Measurements from ENCODE around the gene KCNK18.
A peak's percentile ranks its signal among the peaks of the same experiment; 100 is the strongest.

The KCNK18 gene

GRCh38 chr10:117197189-117197588 is at the start of gene KCNK18:
KCNK18 (plus strand) TSS chr10:117197489; CDS start chr10:117197489, 0 bp downstream.
- no peak for DNase-seq (ENCODE audit: low spot score)

DNA sequence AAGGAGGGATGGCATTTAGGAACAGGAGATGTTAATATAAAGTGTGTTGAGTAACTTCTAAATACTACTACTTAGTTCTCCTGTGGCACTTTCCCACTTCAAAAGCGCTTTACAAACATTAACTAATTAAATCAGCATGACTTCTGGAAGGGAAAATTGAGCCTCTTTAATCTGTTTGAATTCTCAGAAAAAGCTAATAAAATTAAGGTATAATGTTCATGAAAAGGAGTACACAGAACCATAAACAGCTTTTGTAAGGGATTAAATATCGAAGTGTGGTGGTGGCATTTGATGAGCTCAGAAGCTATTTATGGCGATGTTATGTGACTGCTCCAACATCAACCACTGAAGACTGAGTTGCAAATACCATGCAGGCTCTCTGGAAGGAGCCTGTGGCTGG is 49.0 kb upstream of the KCNK18 start:
- no peak for DNase-seq (ENCODE audit: low spot score)

- DNase-seq (ENCODE audit: low spot score), result no peak
Observed at GRCh38 chr10:117152668-117153067, 44.6 kb upstream of the KCNK18 start.

- no peak for DNase-seq (ENCODE audit: low spot score)
Observed at GRCh38 chr10:117158297-117158696, 39.0 kb upstream of the KCNK18 start.

DNA sequence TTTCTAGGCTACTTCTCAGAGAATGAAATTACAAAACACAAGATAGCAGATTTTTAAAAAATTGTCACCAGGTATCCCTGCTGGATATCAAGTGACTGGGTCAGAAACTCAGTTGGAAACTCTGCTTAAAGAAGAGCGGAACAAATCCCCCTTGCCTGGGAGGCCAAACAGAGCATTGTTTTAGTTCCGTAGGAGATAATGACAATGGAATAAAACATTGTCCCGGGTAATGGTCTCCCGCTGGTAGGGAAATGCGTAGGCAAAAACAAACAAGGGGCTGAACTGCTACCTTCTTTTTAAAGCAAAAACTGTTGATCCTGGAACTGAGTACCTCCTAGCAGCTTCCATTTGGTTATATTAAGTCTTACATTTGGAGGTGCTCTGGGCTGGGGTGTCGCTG is 37.9 kb upstream of the KCNK18 start:
- DNase-seq (ENCODE audit: low spot score), result no peak

DNA sequence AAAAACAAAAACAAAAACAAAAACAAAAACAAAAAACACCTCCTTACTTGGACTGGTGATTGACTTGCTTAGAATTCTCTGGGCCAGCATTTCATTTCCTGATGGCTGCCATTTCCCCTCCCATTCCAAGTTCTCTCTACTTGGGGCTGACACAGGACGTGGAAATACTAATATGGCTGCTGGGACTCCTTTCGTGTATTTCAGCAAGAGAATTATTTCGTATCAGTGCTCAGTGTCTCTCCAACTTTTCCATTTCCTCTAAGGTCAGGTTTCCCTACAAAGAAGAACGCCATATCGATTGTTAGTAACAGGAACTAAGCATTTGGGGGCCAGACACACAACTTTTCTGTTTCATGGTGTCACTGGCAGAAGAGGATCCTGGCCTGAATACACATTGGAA is 36.7 kb upstream of the KCNK18 start:
- DNase-seq (ENCODE audit: low spot score), result no peak

DNA sequence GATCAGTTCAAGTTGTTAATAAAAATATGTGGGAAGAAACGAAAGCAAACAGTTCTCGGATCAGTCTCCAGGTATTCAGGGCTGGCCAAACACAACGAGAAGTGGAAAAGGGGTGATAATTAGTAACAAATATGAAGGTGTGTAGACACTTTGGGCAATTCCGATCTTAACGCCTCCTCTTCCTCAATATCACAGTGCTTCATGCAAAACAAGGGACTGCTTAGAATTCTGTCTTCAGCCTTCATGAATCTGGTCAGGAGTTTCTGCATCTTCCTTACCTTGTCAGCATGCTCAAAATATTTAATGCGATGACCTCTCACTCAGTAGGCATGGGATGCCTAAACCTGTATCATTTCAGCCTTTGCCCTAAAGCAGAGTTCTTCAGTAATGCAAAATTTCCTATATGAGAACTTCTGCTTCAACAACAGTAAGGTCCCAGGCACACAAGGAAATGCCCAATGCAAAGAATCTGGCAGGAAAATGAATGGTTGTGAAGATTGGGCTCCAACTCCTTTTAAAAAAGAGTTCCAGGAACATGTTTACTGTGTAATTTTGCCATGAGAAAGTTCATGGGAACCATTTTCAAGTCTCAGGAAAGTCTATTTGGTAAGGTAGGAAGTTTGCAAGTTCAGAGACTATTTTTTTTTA is 35.8 kb upstream of the KCNK18 start:
- no peak for DNase-seq (ENCODE audit: low spot score)

DNA sequence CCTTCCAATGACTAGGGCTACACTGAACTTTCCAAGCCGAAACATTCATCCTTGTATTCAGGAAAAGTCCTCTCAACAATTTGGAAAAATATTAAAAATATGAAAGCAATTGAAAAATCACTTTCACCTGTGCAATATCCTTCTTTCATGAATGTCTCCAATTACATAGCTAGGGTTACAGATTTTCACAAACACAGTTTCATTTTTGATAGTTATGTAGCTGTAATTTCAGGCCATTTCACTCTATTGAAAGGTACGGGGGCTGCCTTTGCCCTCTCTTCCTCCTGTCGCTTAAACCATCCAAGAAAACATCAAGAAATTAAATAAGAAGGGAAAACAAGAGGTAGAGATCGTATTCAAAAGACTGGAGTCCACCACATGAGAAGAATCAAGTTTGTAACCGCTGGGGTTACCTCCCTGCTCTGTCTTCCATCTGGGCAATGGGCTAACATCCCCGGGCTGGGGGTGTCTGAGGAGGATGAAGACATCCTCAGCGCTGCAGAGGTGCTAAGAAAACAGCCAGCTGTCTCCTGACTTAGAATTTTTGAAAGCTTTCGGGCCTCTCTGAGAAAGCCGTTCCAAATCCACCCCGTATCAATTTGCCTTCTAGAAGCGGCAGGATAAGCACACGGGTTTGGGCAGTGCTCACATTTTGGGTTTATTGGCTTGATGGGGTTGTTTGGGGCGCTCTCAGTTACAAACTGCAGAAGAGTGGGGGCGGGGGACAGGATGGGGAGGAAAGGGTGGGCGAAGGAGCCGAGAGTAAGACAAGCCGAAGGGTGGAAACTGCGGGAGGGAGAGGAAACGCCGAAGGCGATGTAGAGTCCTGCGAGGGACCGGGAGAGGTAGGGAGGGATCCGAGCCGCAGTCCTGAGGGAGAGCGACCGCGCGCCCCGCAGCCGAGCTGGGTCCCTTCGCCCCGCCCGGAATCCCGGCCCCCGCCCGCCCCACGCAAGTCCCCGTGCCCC is 34.9 kb upstream of the KCNK18 start:
- DNase-seq (ENCODE audit: low spot score), result no peak

- DNase-seq (ENCODE audit: low spot score), result no peak
Observed at GRCh38 chr10:117163061-117163953, 34.0 kb upstream of the KCNK18 start.

GRCh38 chr10:117163954-117164548 is 33.2 kb upstream of the KCNK18 start:
- DNase-seq (ENCODE audit: low spot score), result peak; percentile 9

DNA sequence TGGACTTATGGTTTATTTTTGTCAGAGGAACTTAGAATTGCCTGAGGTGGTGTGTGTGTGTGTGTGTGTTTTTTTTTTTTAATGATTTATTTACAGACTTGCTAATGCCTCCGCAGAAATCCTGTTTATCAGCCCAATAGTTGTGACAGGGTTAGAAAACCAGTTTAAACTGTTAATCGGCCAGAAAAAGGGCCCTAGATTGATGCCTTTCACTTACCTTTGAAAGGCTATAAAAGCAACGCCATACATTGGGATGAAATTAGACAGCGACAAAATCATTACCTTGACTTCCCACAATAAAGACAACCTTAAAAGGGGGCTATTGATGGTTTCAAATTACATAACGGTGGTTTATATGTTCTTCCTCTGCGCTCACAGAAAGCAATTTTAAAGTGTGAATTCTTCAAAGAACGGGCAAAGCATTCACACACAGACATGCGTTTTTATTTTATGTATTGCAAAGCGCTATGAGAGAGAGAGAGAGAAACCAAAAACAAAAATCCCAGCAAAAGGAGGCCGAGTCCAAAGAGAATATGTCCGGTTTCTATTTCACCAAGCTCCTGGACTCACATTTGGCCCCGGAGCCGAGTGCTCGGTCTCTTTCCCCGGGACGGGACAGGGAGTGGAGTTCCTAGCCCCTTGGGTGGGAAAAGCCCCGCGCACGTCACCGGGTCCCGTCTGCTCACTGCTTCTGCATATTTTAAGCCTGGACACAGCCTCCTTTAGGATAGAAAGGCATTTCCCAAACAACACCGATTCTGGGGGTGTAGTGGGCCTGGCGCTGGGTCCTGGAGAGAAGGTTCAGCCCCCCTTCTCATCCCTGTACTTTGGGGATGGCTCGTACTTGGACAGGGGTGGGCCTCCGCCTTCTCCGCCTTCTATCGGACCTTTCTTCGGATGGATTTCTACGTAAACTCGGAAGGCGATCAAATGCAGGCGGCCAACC is 32.4 kb upstream of the KCNK18 start:
- peak; percentile 15 for DNase-seq (ENCODE audit: low spot score)

GRCh38 chr10:117165538-117166417 is 31.5 kb upstream of the KCNK18 start:
- peak; percentile 51 for DNase-seq (ENCODE audit: low spot score)

- DNase-seq (ENCODE audit: low spot score), result no peak
Observed at GRCh38 chr10:117166418-117167345, 30.6 kb upstream of the KCNK18 start.

DNA sequence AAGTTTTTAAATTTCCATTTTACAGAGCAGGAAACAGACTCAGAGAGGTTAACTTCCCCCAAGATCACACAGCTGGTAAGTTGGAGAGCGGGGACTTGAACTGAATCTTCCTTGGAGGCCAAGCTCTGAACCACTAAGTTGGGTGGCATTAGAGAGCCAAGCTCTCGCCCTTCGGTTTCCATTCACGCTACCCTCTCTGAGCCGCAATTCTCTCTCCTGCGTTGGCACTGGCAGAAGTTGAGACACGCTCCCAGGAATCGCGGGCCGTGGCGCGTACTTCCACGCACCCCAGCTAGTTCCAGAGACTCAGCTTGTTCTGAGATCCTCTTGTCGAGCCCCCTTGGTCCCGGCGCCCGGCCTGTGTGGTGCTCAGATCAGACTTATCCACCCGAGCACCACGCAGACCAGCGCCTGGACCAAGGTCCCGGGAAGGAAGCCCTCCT is 29.9 kb upstream of the KCNK18 start:
- no peak for DNase-seq (ENCODE audit: low spot score)

DNA sequence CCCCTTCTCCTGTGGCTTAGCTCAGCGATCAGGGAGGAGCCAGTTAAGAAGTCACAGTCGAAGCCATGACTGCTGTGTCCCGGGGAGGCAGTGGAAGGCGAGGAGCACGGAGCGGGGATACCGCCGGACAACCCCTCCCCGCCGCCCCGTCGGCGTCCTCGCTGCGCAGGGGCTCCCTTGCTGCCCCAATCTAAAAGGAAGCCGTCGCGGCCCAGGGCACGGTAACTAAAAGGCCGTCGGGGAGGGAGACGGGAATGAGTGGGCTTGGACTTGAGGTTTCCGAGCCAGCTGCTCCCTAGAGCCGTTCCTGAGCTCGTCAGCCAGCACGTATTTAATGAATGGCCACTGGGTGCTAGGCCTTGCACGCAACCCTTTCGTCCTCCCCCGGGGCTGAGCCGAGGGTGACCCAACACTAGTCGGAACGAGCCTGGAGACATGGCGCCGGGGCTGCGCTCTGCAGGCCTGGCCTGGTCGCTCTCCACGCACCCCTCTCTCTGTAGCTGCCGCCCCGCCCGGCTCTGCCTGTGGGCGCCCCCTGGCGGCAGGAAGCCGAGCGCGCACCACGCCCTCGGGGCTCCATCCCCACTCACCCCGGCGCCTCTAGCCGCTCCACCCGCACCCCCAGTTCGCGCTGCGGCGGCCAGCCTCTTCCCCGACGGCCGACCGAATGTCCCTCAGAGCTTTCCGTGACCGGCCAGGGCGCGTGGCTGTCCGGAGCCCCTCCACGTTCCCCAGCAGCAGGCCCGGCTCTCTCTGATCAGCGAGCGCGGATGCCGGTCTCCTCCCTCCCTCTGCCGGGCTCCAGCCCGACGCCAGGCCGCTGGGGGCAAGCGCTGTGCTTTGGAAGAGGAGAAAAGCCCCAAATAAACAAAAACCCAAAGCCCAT is 29.3 kb upstream of the KCNK18 start:
- peak; percentile 56 for DNase-seq (ENCODE audit: low spot score)

DNA sequence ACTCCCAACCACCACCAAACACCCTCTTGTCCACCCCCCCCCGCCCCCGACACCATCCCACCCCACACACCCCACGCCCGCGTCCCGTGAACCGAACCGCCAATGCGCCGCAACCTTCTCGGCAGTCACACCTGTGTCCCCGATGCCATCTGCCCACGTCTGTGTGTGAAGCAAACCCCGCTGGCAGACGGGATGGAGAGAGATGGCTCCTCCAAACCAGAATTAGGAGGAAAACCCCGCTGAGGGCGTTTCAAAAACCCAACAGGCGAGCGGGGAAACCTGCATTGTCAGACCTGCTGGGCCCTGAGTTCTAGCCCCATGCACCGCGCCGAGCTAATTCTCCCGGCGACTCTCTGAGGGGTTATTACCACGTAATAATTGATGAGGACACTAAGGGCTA is 28.6 kb upstream of the KCNK18 start:
- no peak for DNase-seq (ENCODE audit: low spot score)

DNA sequence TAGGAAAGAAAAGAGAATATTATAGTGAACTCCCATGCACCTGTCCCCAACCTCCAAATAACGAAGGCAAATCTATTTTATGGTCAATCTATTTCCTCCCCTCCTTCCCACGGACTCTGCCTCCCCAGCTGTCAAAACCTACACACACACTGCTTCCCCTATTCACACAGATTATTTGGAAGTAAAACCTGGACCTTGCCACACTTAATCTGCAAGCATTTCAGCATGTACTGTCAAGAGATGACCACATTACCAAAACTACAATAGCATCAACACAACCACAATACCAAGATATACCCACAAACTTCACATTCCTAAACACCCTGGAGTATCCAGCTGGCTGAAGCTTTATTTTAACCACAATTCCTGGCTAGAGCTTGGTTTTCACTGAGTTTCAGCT is 27.8 kb upstream of the KCNK18 start:
- DNase-seq (ENCODE audit: low spot score), result no peak
